ENCODE data around the gene OPRL1. TPM values are rescaled to one million over a fixed set of nuclear protein-coding genes. Genes with fewer than 3 reads are reported as not detected.

Gene OPRL1
- total RNA-seq, 4 donors from 2014 or later, result 0.21 to 1.5 (median 0.71) TPM

DNA sequence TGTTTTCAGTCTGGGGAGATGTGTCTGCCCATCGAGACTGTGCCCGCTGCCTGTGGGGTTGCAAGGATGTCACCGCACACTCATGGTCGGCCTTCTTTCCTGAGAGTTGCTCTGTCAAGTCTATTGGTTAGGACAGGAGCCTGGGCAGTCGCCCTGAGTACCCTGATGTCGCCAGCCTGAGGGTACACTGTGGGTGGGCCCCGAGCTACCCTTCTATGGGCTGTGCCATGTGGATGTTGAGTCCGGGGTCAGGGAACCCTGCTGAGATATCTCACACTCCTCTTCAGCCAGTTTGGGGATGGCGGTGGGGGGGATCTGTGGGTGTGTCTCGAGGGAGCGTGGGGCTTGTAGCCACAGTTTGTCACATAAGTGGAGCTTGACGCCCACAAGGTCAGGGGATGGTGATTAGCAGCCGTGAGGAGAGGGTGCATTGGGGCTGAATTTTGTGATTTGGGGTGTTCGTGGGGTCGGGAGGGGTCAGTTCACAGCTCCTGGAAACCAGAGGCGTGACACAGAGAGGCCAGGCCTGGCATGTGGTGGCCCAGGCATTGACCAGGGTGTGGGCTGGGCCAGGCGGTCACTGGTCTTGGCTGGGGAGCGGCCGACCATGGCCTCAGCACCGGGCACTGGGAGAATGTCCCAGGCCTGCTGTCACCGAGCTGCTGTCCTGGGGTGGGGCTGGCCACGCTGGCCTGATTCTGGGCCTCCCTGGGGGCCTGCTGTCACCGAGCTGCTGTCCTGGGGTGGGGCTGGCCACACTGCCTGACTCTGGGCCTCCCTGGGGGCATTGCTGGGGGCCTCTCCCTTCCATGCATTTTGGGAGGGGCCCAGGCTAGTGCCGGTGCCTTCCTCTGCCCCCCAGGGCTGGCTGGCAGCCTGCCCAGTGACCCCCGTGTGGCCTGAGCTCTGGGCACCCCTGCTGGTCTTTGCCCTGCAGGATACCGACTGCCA, 29.1 kb downstream of the OPRL1 start:
- H3K27me3 ChIP-seq, result peaks cover 0 to 11% of the 10 kb centered on the region in 2 donors
- TF ChIP-seq EP300 (IDR thresholded peaks at IDR 0.05) (no peak), POLR2A (IDR thresholded peaks at IDR 0.05) (no peak)
- TF ChIP-seq, protein P1, sequence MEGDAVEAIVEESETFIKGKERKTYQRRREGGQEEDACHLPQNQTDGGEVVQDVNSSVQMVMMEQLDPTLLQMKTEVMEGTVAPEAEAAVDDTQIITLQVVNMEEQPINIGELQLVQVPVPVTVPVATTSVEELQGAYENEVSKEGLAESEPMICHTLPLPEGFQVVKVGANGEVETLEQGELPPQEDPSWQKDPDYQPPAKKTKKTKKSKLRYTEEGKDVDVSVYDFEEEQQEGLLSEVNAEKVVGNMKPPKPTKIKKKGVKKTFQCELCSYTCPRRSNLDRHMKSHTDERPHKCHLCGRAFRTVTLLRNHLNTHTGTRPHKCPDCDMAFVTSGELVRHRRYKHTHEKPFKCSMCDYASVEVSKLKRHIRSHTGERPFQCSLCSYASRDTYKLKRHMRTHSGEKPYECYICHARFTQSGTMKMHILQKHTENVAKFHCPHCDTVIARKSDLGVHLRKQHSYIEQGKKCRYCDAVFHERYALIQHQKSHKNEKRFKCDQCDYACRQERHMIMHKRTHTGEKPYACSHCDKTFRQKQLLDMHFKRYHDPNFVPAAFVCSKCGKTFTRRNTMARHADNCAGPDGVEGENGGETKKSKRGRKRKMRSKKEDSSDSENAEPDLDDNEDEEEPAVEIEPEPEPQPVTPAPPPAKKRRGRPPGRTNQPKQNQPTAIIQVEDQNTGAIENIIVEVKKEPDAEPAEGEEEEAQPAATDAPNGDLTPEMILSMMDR (IDR thresholded peaks at IDR 0.05), result no peak
- H3K4me1 ChIP-seq, result no peaks in the 10 kb centered on the region
- no peaks in the 10 kb centered on the region for H3K36me3 ChIP-seq
- H3K9me3 ChIP-seq, result no peaks in the 10 kb centered on the region
- no peak for DNase-seq (ENCODE audit: low spot score in 2 of 2)
- H3K27ac ChIP-seq, result no peak overlapping the region
- no peak overlapping the region for H3K4me3 ChIP-seq
- 74 to 81% methylated on average over 21 to 25 of the region's 26 CpGs for WGBS, 2 donors

DNA sequence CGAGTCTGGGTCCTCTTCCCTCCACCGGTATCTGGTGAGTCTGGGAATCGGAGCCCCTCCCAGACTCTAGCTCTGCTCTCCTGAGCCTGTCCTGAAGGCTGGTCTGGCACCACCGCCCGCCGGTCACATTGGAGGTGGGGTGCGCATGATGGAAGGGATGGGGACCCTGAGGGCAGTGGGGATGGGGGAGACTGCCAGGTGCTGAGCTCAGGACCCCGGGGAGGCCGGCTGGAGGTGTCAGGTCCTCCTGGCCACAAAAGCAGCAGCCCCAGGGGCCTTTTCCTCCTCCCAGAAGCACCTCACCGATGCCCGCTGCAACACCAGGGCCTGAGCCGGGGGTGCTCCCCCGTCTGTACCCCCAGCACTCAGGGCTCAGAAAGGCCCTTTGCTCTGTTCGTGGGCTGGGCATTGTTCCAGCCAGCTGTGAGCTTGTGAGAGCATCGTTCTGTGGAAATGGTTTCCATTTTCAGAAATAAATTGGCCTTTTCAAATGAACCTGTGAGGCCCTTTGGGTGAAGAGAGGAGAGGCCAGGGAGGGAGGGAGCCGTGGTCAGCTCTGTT, 30.0 kb downstream of the OPRL1 start:
- TF ChIP-seq POLR2A (IDR thresholded peaks at IDR 0.05) (no peak), EP300 (IDR thresholded peaks at IDR 0.05) (no peak)
- TF ChIP-seq, protein P1 (IDR thresholded peaks at IDR 0.05), result no peak
- H3K36me3 ChIP-seq, result no peaks in the 10 kb centered on the region
- no peak for DNase-seq (ENCODE audit: low spot score in 2 of 2)
- no peaks in the 10 kb centered on the region for H3K9me3 ChIP-seq
- WGBS, 2 donors, result 55 to 64% methylated on average over 14 to 16 of the region's 16 CpGs
- peaks cover 0 to 2% of the 10 kb centered on the region in 2 donors for H3K27me3 ChIP-seq
- H3K27ac ChIP-seq, result no peak overlapping the region
- H3K4me3 ChIP-seq, result no peak overlapping the region
- H3K4me1 ChIP-seq, result no peaks in the 10 kb centered on the region

DNA sequence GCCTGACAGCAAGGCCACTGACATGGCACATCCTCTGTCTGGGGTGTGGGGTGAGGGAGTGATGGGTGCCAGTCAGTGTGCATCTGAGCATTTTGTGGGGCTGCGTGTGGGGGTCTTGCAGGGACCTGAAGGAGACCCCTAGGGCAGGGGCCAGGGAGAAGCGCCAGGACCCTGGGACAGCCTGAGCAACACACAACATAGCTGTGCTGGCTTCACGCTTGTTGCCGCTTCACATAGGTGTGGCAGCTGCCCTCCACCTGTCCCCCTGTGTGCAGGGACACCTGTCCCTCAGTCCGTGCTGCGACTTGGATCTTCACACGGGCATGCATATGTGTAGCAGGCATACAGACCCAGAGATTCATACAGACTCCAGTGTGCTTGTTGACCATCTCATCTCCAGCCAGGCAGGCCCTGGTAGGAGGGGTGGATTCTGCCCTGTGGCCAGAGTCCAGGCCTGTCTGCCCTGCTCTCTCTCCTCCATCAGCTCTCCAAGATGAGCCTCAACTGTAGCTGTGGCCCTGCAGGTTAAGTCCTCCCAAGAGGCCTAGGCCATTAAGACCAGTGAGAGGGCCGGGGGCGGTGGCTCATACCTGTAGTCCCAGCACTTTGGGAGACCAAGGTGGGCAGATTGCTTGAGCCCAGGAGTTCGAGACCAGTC, 30.7 kb downstream of the OPRL1 start:
- 90 to 91% methylated on average over 9 to 10 of the region's 10 CpGs for WGBS, 2 donors
- H3K27me3 ChIP-seq, result no peaks in the 10 kb centered on the region
- H3K27ac ChIP-seq, result no peak overlapping the region
- TF ChIP-seq, protein P1 (IDR thresholded peaks at IDR 0.05), result no peak
- no peak for TF ChIP-seq POLR2A (IDR thresholded peaks at IDR 0.05)
- TF ChIP-seq EP300 (IDR thresholded peaks at IDR 0.05), result no peak
- no peaks in the 10 kb centered on the region for H3K9me3 ChIP-seq
- H3K36me3 ChIP-seq, result no peaks in the 10 kb centered on the region
- DNase-seq (ENCODE audit: low spot score in 2 of 2), result no peak
- no peak overlapping the region for H3K4me3 ChIP-seq
- H3K4me1 ChIP-seq, result no peaks in the 10 kb centered on the region

DNA sequence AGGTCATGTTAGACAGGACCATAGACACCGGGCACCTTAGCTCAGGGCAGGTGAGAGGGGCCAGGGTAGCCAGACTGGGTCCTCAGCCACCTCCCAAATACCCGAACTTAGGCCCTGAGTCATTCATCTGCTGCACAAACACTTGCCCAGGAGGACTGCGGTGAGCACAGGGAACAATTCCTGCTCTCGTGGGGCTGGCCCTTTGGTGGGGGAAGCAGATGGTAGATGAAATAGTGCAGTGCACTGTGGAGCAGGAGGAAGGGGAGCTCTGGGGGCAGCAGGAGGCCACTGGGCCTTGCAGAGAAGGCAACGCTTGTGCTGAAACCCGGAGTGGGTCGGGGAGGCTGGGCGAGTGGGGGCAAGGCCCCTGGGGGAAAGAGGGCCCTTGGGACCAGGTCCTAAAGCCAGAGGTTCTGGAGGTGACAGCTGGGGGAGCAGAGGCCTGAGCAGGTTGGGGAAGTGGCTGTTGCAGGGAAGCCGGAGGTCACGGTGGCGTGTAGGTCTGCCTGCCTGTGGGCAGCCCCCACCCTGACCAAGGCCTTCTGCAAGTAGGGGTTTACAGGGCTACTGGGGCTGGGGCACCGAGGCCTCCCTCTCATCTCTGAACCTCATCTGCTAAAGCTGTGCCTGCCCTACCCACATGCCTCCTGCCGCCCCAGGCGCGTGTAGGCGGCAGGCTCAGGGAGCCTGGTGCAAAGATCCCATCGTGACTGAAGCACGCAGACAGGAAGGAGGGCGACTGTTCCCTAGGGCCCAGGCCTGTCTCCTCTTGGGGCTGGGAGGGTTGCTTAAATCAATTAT, 32.2 kb downstream of the OPRL1 start:
- TF ChIP-seq POLR2A (IDR thresholded peaks at IDR 0.05), result no peak
- no peak for TF ChIP-seq EP300 (IDR thresholded peaks at IDR 0.05)
- TF ChIP-seq, protein P1 (IDR thresholded peaks at IDR 0.05), result no peak
- Histone ChIP-seq H3K27me3 (no peaks in the 10 kb centered on the region), H3K27ac (no peak overlapping the region), H3K4me3 (no peak overlapping the region), H3K9me3 (no peaks in the 10 kb centered on the region), H3K36me3 (no peaks in the 10 kb centered on the region), H3K4me1 (no peaks in the 10 kb centered on the region)
- DNase-seq (ENCODE audit: low spot score in 2 of 2), result no peak
- WGBS, 2 donors, result 55 to 68% methylated on average over 15 to 19 of the region's 19 CpGs

All from tibial nerve (tissue), 4 donors.